ENCODE measurements around the gene RPN2.

- TF ChIP-seq POLR2AphosphoS5 (IDR thresholded peaks at IDR 0.05; ENCODE audit: low read depth, low read length) (no peak), CTCF (IDR thresholded peaks at IDR 0.05) (no peak), EP300 (IDR thresholded peaks at IDR 0.05; ENCODE audit: borderline replicate concordance in 1 of 2, low read depth in 1 of 2, low read length in 1 of 2) (no peak), TCF12 (IDR thresholded peaks at IDR 0.05) (no peak), MXI1 (IDR thresholded peaks at IDR 0.05; ENCODE audit: low read depth, low read length) (no peak)
Measured at GRCh38 chr20:37263686-37264085, 84.6 kb downstream of the RPN2 start.
